Stimulated activated CD8-positive, alpha-beta memory T cell treated with anti-CD3 and anti-CD28 coated beads, Interleukin-15, amount 100 ng/mL, for 1 hour (primary cell): ENCODE data around the gene SIPA1L3.

Source experiments
- DNase-seq: peaks from one replicate; pipeline ENCODE4 v3.0.0-alpha.2; 2020; ENCODE audit warnings: low read depth

SIPA1L3 gene

DNA sequence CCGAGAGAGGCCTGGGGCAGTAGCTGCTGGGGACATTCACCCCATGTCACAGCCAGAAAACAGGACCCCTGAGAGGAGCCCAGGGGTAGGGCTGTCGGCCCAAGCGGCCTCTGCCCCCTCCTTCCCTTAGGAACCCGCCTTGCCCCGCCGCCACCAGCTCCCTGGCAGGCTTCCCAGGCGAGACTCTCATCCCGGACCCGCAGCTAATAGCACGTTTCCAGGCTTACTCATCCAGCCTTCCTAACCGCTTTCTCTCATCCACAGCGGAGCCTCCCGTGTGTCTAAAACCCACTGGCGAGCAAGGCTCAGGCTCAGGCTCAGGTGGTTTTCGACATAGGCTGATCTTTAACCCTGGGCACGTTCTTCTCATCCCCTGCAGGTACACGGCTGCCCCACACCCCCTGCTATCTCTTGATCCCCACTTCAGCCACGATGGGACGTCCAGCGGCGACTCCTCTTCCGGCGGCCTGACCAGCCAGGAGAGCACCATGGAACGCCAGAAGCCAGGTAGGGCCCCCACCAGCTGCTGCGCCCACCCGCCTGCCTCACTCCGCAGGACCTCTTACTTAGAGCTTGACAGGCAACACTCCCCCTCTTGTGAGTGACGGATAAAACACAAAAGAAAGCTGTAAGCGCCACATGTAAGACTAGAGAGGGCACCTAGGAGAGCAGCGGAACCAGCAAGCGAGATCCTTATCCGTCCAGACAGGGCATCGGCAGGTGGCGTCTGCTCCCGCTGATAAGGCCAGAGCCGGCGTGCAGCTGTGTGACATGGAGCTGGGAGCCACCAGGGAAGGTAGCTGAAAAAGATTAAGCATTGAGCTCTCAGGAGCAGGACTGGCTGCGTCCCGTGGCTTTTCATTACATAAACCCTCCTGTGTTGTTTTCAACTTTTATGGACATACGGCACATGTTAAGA, 245.7 kb downstream of the SIPA1L3 start:
- DNase-seq = no peak

DNA sequence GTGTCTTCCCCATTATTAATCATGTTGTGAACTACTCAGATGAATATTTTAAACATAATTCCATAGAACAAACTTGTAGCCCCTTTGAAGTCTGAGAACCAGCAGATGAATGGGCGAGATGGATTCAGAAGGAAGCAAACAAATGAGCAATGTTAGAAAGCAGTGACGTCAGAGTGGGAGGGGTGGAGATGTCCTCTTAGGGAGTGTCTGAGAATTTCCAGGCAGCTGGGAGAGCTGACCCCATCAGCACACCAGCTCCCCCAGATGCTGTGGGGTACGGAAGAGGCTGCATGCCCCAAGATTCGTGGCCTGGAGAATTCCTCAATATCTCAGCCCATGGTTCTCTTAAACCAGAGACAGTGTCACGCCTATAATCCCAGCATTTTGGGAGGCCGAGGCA, 248.4 kb downstream of the SIPA1L3 start:
- DNase-seq = no peak

DNA sequence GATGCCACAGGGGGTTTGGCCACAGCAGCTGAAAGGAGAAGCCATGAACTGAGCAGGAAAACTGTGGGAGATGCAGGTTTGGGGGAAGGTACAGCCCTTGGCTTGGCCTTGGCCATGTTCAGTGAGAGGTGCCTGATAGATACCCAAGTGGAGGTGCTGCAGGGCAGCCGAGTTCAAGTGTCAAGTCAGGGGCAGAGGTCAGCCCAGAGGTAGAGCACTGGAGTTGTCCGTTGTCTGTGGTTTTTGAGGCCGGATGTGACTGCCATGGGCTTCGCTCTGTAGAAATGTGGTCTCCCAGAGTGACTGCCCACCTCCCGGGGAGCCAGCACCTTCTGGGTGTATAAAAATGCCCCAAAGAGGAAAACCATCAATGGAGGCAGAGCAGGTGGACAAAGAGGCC, 251.7 kb downstream of the SIPA1L3 start:
- no peak for DNase-seq

DNA sequence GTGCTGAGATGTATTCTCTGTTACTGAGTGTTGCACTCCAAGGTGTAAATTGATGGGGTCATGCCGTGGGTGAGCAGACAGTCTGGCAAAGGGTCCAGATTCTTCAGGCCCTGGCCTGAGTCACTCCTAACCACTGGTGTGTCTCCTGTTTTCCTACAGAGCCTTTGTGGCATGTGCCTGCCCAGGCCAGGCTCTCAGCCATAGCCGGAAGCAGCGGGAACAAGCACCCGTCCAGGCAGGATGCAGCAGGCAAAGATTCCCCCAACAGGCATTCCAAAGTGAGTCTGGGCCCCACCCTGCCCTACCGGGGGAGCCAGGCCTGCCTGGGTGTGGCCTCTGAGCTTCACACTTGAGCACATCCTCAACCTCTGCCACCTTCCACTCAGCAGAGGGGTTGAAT, 255.1 kb downstream of the SIPA1L3 start:
- no peak for DNase-seq

- DNase-seq = no peak
Measured at GRCh38 chr19:38162632-38163031, 255.6 kb downstream of the SIPA1L3 start.

GRCh38 chr19:38163419-38164290, 256.6 kb downstream of the SIPA1L3 start:
- no peak for DNase-seq

GRCh38 chr19:38164526-38164925, 257.5 kb downstream of the SIPA1L3 start:
- no peak for DNase-seq

DNA sequence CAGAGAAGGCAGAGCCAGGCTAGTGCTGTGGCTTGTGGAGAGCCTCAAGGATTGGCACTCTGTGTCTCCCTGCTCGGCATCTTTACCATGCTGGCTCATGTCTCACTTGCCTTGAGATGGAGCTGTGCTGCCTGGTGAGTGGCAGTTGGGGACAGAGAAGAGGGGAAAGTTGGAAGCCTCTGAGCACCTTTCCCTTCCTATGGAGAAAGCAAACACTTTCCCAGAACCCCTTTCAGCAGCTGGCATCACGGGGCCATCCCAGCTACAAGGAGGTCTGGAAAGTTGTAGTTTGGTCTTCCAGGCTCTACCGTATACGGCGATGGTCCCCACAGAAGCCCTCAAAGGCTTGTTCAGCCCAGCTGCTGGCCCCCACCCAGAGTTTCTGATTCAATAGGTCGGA, 258.3 kb downstream of the SIPA1L3 start:
- no peak for DNase-seq

GRCh38 chr19:38168637-38169036, 261.6 kb downstream of the SIPA1L3 start:
- no peak for DNase-seq

- no peak for DNase-seq
Measured at GRCh38 chr19:38170334-38170733, 263.3 kb downstream of the SIPA1L3 start.

DNA sequence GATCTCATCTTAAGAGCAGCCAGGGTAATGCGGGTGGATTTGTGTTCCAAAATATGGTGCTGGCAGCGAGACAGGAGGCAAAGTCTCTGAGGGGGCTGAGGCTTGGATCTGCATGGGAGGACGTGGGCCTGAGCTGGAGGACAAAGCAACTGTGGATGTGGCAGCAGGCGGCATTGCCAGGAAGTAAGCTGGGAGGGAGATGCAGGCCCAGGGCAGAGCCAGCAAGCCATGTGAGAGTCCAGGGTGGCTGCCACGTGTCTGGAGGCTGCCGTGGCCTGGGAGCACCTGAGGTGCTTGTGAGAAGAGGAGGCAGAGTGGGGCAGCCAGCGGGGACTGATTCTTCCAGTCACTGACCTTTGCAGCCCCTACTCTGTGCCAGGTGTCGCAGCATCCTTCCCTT, 265.0 kb downstream of the SIPA1L3 start:
- DNase-seq = no peak

GRCh38 chr19:38173291-38174041, 266.5 kb downstream of the SIPA1L3 start:
- no peak for DNase-seq

GRCh38 chr19:38175422-38175821, 268.4 kb downstream of the SIPA1L3 start:
- DNase-seq = no peak

DNA sequence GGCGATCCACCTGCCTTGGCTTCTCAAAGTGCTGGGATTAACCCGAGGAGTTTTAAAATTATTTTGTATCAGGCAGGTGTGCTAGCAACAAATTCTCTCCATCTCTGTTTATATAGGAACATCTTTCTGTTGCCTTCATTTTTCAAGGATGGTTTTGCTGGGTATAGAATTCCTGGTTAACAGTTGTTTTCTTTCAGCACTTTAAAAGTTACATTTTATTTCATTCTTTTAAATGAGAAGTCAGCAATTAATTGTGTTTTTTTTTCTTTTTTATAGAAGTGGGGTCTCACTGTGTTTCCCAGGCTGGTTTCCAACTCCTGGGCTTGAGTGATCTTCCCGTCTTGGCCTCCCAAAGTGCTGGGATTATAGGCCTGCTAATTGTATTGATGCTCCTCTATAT, 273.1 kb downstream of the SIPA1L3 start:
- DNase-seq = no peak

GRCh38 chr19:38182536-38183210, 275.7 kb downstream of the SIPA1L3 start:
- no peak for DNase-seq

DNA sequence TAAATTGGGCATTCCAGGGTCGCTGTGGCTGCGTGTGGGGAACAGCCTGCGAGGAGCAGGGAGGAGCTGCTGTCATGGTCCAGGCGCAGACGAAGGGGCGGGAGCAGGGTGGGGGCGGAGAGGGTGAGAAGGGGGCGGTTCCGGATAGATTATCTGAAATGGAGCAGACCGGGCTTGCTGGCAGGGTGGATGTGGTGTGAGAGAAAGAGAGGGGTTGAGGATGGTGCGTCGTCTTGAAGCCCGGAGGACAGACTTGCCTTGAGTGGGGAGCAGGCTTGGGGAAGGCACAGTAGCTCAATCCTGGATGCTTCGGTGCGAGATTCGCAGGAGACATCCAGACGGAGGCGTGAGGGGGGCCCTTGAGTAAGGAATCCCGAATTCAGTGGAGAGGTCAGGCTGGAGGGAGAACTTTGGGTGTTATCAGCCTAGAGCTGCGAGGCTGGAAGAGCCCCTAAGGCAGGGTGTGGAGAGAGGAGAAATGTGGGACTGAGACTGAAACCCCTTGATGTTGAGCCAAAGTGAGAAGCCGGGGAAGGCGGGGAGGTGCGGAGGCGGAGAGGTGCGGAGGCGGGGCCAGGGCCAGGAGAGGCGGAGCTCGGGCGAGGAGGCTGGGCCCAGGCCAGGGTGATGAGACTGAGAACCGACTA, 276.4 kb downstream of the SIPA1L3 start:
- DNase-seq = no peak

GRCh38 chr19:38184815-38185214, 277.8 kb downstream of the SIPA1L3 start:
- no peak for DNase-seq

GRCh38 chr19:38185562-38185961, 278.6 kb downstream of the SIPA1L3 start:
- no peak for DNase-seq

- no peak for DNase-seq
Measured at GRCh38 chr19:38190061-38190460, 283.1 kb downstream of the SIPA1L3 start.

- DNase-seq = no peak
Measured at GRCh38 chr19:38190793-38191192, 283.8 kb downstream of the SIPA1L3 start.

DNA sequence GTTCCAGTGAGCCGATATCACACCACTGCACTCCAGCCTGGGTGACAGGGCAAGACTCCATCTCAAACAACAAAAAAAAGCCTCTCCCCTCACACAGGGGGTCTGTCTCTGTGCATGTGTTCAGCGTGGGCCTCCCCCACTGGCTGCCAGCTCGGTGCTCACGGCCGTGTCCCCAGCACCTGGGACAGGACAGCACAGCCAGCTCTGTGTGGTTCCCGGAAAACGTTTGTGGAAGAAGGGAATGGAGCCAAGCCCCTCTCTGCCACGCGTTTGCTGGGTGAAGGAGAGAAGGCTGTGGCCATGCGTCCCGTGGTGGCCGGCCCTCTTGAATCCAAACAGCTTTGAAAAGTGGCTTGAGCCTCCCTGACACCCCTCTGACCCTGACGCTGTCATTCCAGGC, 284.7 kb downstream of the SIPA1L3 start:
- no peak for DNase-seq
